ENCODE data around the gene MCM3AP.

GRCh38 chr21:46274797-46275390 lies 10.5 kb downstream of the MCM3AP start:
- TF ChIP-seq GATA2 (IDR thresholded peaks at IDR 0.05; ENCODE audit: low read depth, low read length) = no peak
- TF ChIP-seq GATA3 (IDR thresholded peaks at IDR 0.05; ENCODE audit: low read depth, low read length) = no peak

Measured in SH-SY5Y (cell line).